ENCODE measurements around the gene PTPRM.

Gene PTPRM

GRCh38 chr18:7894592-7894991, 327.5 kb downstream of the PTPRM start (continued):
- TF ChIP-seq CSDC2 (CRISPR knock-in tag; IDR thresholded peaks at IDR 0.05) (no peak), TOX (CRISPR knock-in tag; IDR thresholded peaks at IDR 0.05; ENCODE audit: borderline replicate concordance) (no peak)

GRCh38 chr18:7895346-7895745, 328.2 kb downstream of the PTPRM start:
- TF ChIP-seq SNAI2 (CRISPR knock-in tag; IDR thresholded peaks at IDR 0.05): no peak
- no peak for ATAC-seq

GRCh38 chr18:7896161-7896560, 329.0 kb downstream of the PTPRM start:
- TF ChIP-seq ZNF8 (CRISPR knock-in tag; IDR thresholded peaks at IDR 0.05): no peak
- TF ChIP-seq ESRRG (CRISPR knock-in tag; IDR thresholded peaks at IDR 0.05): no peak
- TF ChIP-seq ISL1 (CRISPR knock-in tag; IDR thresholded peaks at IDR 0.05): no peak
- no peak for TF ChIP-seq CSDC2 (CRISPR knock-in tag; IDR thresholded peaks at IDR 0.05)
- TF ChIP-seq BACH2 (CRISPR knock-in tag; IDR thresholded peaks at IDR 0.05; ENCODE audit: borderline replicate concordance): no peak
- TF ChIP-seq SNAI2 (CRISPR knock-in tag; IDR thresholded peaks at IDR 0.05): no peak
- TF ChIP-seq ZFP3 (CRISPR knock-in tag; IDR thresholded peaks at IDR 0.05): no peak
- no peak for TF ChIP-seq ZNF565 (CRISPR knock-in tag; conservative IDR thresholded peaks at IDR 0.05; ENCODE audit: low read depth)
- no peak for TF ChIP-seq OSR1 (CRISPR knock-in tag; IDR thresholded peaks at IDR 0.05)
- no peak for TF ChIP-seq ZC3H10 (CRISPR knock-in tag; IDR thresholded peaks at IDR 0.05)
- no peak for TF ChIP-seq ZFP30 (CRISPR knock-in tag; IDR thresholded peaks at IDR 0.05)
- TF ChIP-seq TOX (CRISPR knock-in tag; IDR thresholded peaks at IDR 0.05; ENCODE audit: borderline replicate concordance): no peak
- no peak for TF ChIP-seq CREB5 (CRISPR knock-in tag; IDR thresholded peaks at IDR 0.05; ENCODE audit: low read depth)
- no peak for TF ChIP-seq TCF4 (CRISPR knock-in tag; IDR thresholded peaks at IDR 0.05; ENCODE audit: borderline replicate concordance)
- TF ChIP-seq GLIS3 (CRISPR knock-in tag; IDR thresholded peaks at IDR 0.05): no peak
- no peak for ATAC-seq

- TF ChIP-seq TCF4 (CRISPR knock-in tag; IDR thresholded peaks at IDR 0.05; ENCODE audit: borderline replicate concordance) (no peak), ZC3H10 (CRISPR knock-in tag; IDR thresholded peaks at IDR 0.05) (no peak), RARB (CRISPR knock-in tag; IDR thresholded peaks at IDR 0.05) (no peak), TOX (CRISPR knock-in tag; IDR thresholded peaks at IDR 0.05; ENCODE audit: borderline replicate concordance) (no peak), GLIS3 (CRISPR knock-in tag; IDR thresholded peaks at IDR 0.05) (no peak), SNAI2 (CRISPR knock-in tag; IDR thresholded peaks at IDR 0.05) (no peak), ZNF70 (CRISPR knock-in tag; IDR thresholded peaks at IDR 0.05) (no peak), ZFP3 (CRISPR knock-in tag; IDR thresholded peaks at IDR 0.05) (no peak), ZFP30 (CRISPR knock-in tag; IDR thresholded peaks at IDR 0.05) (no peak), ESRRG (CRISPR knock-in tag; IDR thresholded peaks at IDR 0.05) (no peak), OSR1 (CRISPR knock-in tag; IDR thresholded peaks at IDR 0.05) (no peak), CSRNP3 (CRISPR knock-in tag; IDR thresholded peaks at IDR 0.05) (no peak)
- ATAC-seq: no peak
Observed at GRCh38 chr18:7896805-7897518, 329.8 kb downstream of the PTPRM start.

- no peak for ATAC-seq
- no peak for TF ChIP-seq PPARA (CRISPR knock-in tag; IDR thresholded peaks at IDR 0.05; ENCODE audit: borderline replicate concordance)
- TF ChIP-seq ESRRG (CRISPR knock-in tag; IDR thresholded peaks at IDR 0.05): no peak
- TF ChIP-seq ZNF70 (CRISPR knock-in tag; IDR thresholded peaks at IDR 0.05): no peak
- no peak for TF ChIP-seq TSHZ2 (CRISPR knock-in tag; IDR thresholded peaks at IDR 0.05)
- TF ChIP-seq OSR1 (CRISPR knock-in tag; IDR thresholded peaks at IDR 0.05): no peak
- TF ChIP-seq ARNTL (CRISPR knock-in tag; IDR thresholded peaks at IDR 0.05; ENCODE audit: borderline replicate concordance, low read depth): no peak
- TF ChIP-seq RARB (CRISPR knock-in tag; IDR thresholded peaks at IDR 0.05): no peak
- no peak for TF ChIP-seq ZC3H10 (CRISPR knock-in tag; IDR thresholded peaks at IDR 0.05)
- TF ChIP-seq SNAI2 (CRISPR knock-in tag; IDR thresholded peaks at IDR 0.05): no peak
- no peak for TF ChIP-seq BACH2 (CRISPR knock-in tag; IDR thresholded peaks at IDR 0.05; ENCODE audit: borderline replicate concordance)
- no peak for TF ChIP-seq CREB5 (CRISPR knock-in tag; IDR thresholded peaks at IDR 0.05; ENCODE audit: low read depth)
- no peak for TF ChIP-seq ZFP3 (CRISPR knock-in tag; IDR thresholded peaks at IDR 0.05)
Observed at GRCh38 chr18:7898181-7898580, 331.1 kb downstream of the PTPRM start.

Measured in SK-N-SH treated with all-trans-retinoic acid at 6 μM for 48 hours (cell line).